CD1c-positive myeloid dendritic cell (primary cell): ENCODE data around the gene NSUN7.

Source experiments
- DNase-seq: peaks from one replicate; pipeline ENCODE4 v3.0.0-alpha.2; 2016; ENCODE audit errors: extremely low spot score

The NSUN7 gene

GRCh38 chr4:40845154-40845835, 95.5 kb downstream of the NSUN7 start:
- no peak for DNase-seq

- no peak for DNase-seq
These were observed 96.8 kb downstream of the NSUN7 start for GRCh38 chr4:40846532-40846931.

DNA sequence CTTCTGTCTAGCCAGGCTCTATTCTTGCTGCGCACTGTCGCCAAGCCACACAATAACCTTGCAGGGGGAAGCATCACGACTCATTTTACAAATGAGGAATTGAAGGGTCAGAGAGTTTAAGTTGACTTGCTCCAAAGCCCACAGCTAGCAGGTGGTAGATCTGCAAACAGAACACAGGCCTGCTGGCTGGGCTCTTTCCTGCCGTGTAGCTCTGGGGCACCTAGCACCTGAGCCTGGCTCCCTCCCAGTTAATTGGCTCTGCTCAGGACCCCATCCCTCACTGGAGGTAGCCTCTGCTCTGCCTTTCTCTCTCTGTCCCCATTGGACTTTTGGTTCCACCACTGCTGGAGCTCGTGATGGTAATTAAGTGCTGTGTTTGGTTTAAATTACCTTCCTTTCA, 98.5 kb downstream of the NSUN7 start:
- DNase-seq, result no peak

- DNase-seq, result no peak
These were observed 99.2 kb downstream of the NSUN7 start for GRCh38 chr4:40848940-40849339.

DNA sequence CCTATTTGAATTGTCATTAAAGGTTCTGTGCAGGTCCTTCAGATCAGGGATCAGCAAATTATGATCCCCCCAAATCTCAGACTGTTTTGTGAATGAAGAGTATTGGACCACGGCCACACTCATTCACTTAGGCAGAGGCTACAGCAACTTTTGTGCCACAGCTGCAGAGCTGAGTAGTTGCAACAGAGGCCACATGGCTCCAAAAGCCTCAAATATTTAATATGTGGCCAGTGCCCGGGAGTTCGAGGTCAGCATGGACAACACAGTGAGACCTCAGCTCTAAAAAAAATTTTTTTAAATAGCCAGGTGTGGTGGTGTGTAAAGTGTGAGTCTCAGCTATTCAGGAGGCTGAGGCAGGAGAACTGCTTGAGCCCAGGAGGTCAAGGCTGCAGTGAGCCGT, 100.7 kb downstream of the NSUN7 start:
- DNase-seq, result no peak

- no peak for DNase-seq
These were observed 106.6 kb downstream of the NSUN7 start for GRCh38 chr4:40856277-40856839.

DNA sequence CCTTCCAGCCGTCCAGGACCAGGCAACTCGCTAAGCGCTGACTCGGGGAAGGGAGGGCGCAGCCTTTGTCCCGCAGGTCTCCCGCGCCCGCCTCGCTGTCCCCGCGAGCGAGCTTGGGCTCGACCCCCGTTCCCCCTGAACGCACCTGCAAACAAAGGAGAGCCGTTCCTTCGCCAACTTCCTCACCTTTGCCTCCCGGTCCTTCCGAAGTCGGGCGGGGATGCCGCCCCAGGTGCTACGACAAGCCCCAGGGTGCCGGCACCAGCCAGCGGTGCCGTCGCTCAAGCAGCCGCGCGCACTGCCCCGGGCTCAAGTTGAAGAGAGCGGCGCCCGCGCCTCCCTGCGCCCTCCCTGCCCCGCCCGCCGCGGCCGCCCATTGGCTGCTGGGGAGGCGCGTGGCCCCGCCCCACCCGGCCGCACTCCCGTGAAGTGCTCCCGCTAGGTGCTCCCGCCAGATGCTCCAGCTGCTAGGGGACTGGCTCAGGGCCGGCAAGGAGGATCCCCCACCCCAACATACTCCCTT, 107.1 kb downstream of the NSUN7 start:
- DNase-seq, result peak; percentile 62

DNA sequence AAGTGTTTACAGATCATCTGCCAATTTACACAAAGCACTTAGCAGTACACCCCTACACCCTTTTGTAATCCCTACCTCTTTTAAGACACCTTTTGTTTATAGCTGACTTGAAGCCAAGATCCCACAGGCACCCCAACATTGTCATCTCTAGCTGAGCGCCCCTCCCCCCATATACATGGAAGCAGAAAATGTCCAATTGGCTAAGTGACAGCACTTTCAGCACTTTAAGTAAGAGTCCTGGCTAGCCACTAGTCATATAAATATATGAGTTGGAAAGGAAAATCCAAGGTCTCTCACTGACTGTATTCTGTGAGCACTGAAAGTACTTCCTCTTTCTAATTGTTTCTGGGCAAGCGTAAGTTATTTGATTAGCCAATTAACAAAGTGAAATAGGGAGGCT, 108.2 kb downstream of the NSUN7 start:
- peak; percentile 43 for DNase-seq

DNA sequence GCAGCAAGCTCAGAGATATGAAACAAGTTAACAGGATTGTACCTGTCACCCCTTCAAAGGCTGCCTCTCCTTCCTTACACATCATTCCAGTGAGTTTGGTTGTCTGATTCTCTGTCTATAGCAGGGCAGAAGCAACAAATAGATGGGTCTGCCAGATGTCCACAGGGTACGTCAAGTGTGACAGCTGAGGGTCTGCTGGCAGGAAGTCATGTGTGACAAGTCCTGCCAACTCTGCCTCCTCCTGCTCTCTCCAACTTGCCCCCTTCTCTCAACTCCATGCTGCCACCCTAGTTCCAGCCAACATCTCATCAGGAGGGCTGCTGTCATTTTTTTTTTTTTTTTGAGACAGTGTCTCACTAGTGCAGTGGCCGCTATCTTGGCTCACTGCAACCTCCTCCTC, 109.2 kb downstream of the NSUN7 start:
- no peak for DNase-seq
